G401 (cell line): ENCODE results near the gene AFF1. TPM values are rescaled to one million over a fixed set of nuclear protein-coding genes. Genes with fewer than 3 reads are reported as not detected.

Experiments used
- total RNA-seq: library from RNA; depleted of rRNA; stranded (reverse); fragments of >200 nt; shearing (Covaris generic); gene quantifications from 2 replicates; pipeline ENCODE4 v1.2.3, GENCODE V29; 2014; rRNA removed

The AFF1 gene
- total RNA-seq, 1 experiment from 2014 or later, result 0.61 TPM

Other genes with a start within 250 kb of the AFF1 start
- gene SLC10A6, start 85.6 kb upstream of the AFF1 start, total RNA-seq, result not detected in 2 replicates
- gene C4orf36, start 42.6 kb upstream of the AFF1 start, total RNA-seq, result 0.78 TPM in 1 of 2 replicates, not detected in the other